BLaER1 treated with 17β-estradiol and CSF1 and Interleukin-3, amounts not matched to agents 10 nM and 100 nM (cell line): ENCODE measurements around the gene B4GALNT1.
A peak's percentile ranks its signal among the peaks of the same experiment; 100 is the strongest.

ENCODE experiments used
- H3K27ac ChIP-seq, 11 experiments: shearing (Covaris generic); formaldehyde crosslinking; 2 replicates each; pipeline ENCODE4 v1.8.1; 2022
- H3K27me3 ChIP-seq, 11 experiments: shearing (Covaris generic); formaldehyde crosslinking; 2 replicates each; pipeline ENCODE4 v1.8.1; 2022
- H3K36me3 ChIP-seq, 11 experiments: shearing (Covaris generic); formaldehyde crosslinking; 2 replicates each; pipeline ENCODE4 v1.8.1; 2022
- H3K4me1 ChIP-seq, 10 experiments: shearing (Covaris generic); formaldehyde crosslinking; 2 replicates each; pipeline ENCODE4 v1.8.1; 2022
- H3K4me2 ChIP-seq, 11 experiments: shearing (Covaris generic); formaldehyde crosslinking; 2 replicates each; pipeline ENCODE4 v1.8.1; 2022
- H3K4me3 ChIP-seq, 10 experiments: shearing (Covaris generic); formaldehyde crosslinking; 2 replicates each; pipeline ENCODE4 v1.8.1; 2022
- H3K9ac ChIP-seq, 11 experiments: shearing (Covaris generic); formaldehyde crosslinking; 2 replicates each; pipeline ENCODE4 v1.8.1; 2022
- H3K9me3 ChIP-seq, 11 experiments: shearing (Covaris generic); formaldehyde crosslinking; replicated peaks in 1 of 11; 2 replicates each; pipeline ENCODE4 v1.8.1; 2022
- H4K20me1 ChIP-seq, 11 experiments: shearing (Covaris generic); formaldehyde crosslinking; 2 replicates each; pipeline ENCODE4 v1.8.1; 2022
- Cebpa-rat ChIP-seq, 11 experiments: shearing (Covaris generic); IDR thresholded peaks; 2 replicates each; pipeline ENCODE4 v1.8.1; 2022

Gene B4GALNT1

GRCh38 chr12:57624441-57625220, 8.4 kb downstream of the B4GALNT1 start:
- Histone ChIP-seq H3K27ac (no peak overlapping the region), H4K20me1 (peaks cover 0 to 34% (median 19%) of the 10 kb centered on the region in 11 experiments; a peak in 13 of 22 replicates), H3K9me3 (peaks cover 8 to 25% (median 17%) of the 10 kb centered on the region in 11 experiments; a peak in 18 of 22 replicates), H3K4me1 (peaks cover 18 to 31% (median 24%) of the 10 kb centered on the region in 10 experiments), H3K27me3 (peaks cover 98 to 100% (median 100%) of the 10 kb centered on the region in 11 experiments), H3K9ac (no peak overlapping the region), H3K4me3 (no peak overlapping the region), H3K4me2 (peak overlapping the region in 1 of 11 experiments; percentile 54; a peak in 1 of 22 replicates), H3K36me3 (0 out of 22 replicates have a peak, but pooled peaks cover 0 to 6% (median 0%) of the 10 kb centered on the region in 11 experiments)
- TF ChIP-seq Cebpa-rat (IDR thresholded peaks at IDR 0.05), result no peak

GRCh38 chr12:57623811-57624390, 9.1 kb downstream of the B4GALNT1 start:
- Histone ChIP-seq H4K20me1 (peaks cover 0 to 38% (median 19%) of the 10 kb centered on the region in 11 experiments; a peak in 13 of 22 replicates), H3K27me3 (peaks cover 98 to 100% (median 100%) of the 10 kb centered on the region in 11 experiments), H3K27ac (no peak overlapping the region), H3K4me2 (peak overlapping the region in 2 of 11 experiments; percentile 11 to 43; a peak in 1 of 22 replicates), H3K36me3 (0 out of 22 replicates have a peak, but pooled peaks cover 0 to 5% (median 0%) of the 10 kb centered on the region in 11 experiments), H3K9me3 (peaks cover 8 to 24% (median 16%) of the 10 kb centered on the region in 11 experiments; a peak in 18 of 22 replicates), H3K4me1 (peaks cover 18 to 31% (median 24%) of the 10 kb centered on the region in 10 experiments), H3K9ac (no peak overlapping the region), H3K4me3 (no peak overlapping the region)
- no peak for TF ChIP-seq Cebpa-rat (IDR thresholded peaks at IDR 0.05)

- no peak for TF ChIP-seq Cebpa-rat (IDR thresholded peaks at IDR 0.05)
- Histone ChIP-seq H3K27me3 (peaks cover 98 to 100% (median 100%) of the 10 kb centered on the region in 11 experiments), H3K9ac (no peak overlapping the region), H3K4me2 (peak overlapping the region in 2 of 11 experiments; percentile 11 to 43; a peak in 1 of 22 replicates), H3K27ac (no peak overlapping the region), H3K9me3 (peaks cover 7 to 19% (median 11%) of the 10 kb centered on the region in 11 experiments; a peak in 18 of 22 replicates), H4K20me1 (peaks cover 0 to 38% (median 19%) of the 10 kb centered on the region in 11 experiments; a peak in 13 of 22 replicates), H3K36me3 (no peaks in the 10 kb centered on the region), H3K4me3 (no peak overlapping the region), H3K4me1 (peaks cover 18 to 31% (median 24%) of the 10 kb centered on the region in 10 experiments)
Observed at GRCh38 chr12:57623385-57623784, 9.6 kb downstream of the B4GALNT1 start.

- no peak overlapping the region for H3K4me2 ChIP-seq
- H3K27ac ChIP-seq, result no peak overlapping the region
- no peaks in the 10 kb centered on the region for H3K36me3 ChIP-seq
- peaks cover 0 to 38% (median 19%) of the 10 kb centered on the region in 11 experiments; a peak in 13 of 22 replicates for H4K20me1 ChIP-seq
- peaks cover 18 to 31% (median 24%) of the 10 kb centered on the region in 10 experiments for H3K4me1 ChIP-seq
- no peak for TF ChIP-seq Cebpa-rat (IDR thresholded peaks at IDR 0.05)
- no peak overlapping the region for H3K4me3 ChIP-seq
- H3K9me3 ChIP-seq, result peaks cover 0 to 12% (median 3%) of the 10 kb centered on the region in 11 experiments; a peak in 15 of 22 replicates
- 0 out of 22 replicates have a peak overlapping the region, but pooled peaks of 1 of the 11 experiments have one; percentile 11 for H3K9ac ChIP-seq
- H3K27me3 ChIP-seq, result peaks cover 97 to 100% (median 100%) of the 10 kb centered on the region in 11 experiments
Observed at GRCh38 chr12:57622293-57623245, 10.4 kb downstream of the B4GALNT1 start.

GRCh38 chr12:57621497-57622292, 11.3 kb downstream of the B4GALNT1 start:
- Histone ChIP-seq H3K27me3 (peaks cover 91 to 97% (median 96%) of the 10 kb centered on the region in 11 experiments), H3K9me3 (peaks cover 0 to 9% (median 0%) of the 10 kb centered on the region in 11 experiments; a peak in 2 of 22 replicates), H3K4me1 (peaks cover 18 to 32% (median 26%) of the 10 kb centered on the region in 10 experiments), H3K9ac (0 out of 22 replicates have a peak overlapping the region, but pooled peaks of 2 of the 11 experiments have one; percentile 11 to 15), H3K4me2 (peak overlapping the region; percentile 30 to 89 (median 72)), H3K27ac (no peak overlapping the region), H3K36me3 (no peaks in the 10 kb centered on the region), H4K20me1 (peaks cover 0 to 36% (median 19%) of the 10 kb centered on the region in 11 experiments; a peak in 13 of 22 replicates), H3K4me3 (peak overlapping the region; percentile 8 to 54 (median 36); a peak in 16 of 20 replicates)
- TF ChIP-seq Cebpa-rat (IDR thresholded peaks at IDR 0.05), result no peak

- H3K9me3 ChIP-seq, result peaks cover 0 to 7% (median 0%) of the 10 kb centered on the region in 11 experiments; a peak in 2 of 22 replicates
- peaks cover 0 to 34% (median 17%) of the 10 kb centered on the region in 11 experiments; a peak in 13 of 22 replicates for H4K20me1 ChIP-seq
- peaks cover 85 to 94% (median 89%) of the 10 kb centered on the region in 11 experiments for H3K27me3 ChIP-seq
- peak overlapping the region; percentile 30 to 89 (median 72) for H3K4me2 ChIP-seq
- H3K4me1 ChIP-seq, result peaks cover 18 to 37% (median 32%) of the 10 kb centered on the region in 10 experiments
- no peak for TF ChIP-seq Cebpa-rat (IDR thresholded peaks at IDR 0.05)
- 0 out of 22 replicates have a peak overlapping the region, but pooled peaks of 1 of the 11 experiments have one; percentile 15 for H3K9ac ChIP-seq
- H3K4me3 ChIP-seq, result peak overlapping the region; percentile 8 to 54 (median 36); a peak in 16 of 20 replicates
- no peak overlapping the region for H3K27ac ChIP-seq
- H3K36me3 ChIP-seq, result 0 out of 22 replicates have a peak, but pooled peaks cover 0 to 4% (median 0%) of the 10 kb centered on the region in 11 experiments
Observed at GRCh38 chr12:57620936-57621496, 12.0 kb downstream of the B4GALNT1 start.
